Mesenteric fat pad (tissue), 1 donor: ENCODE results near the gene FAIM. TPM values are rescaled to one million over a fixed set of nuclear protein-coding genes. Genes with fewer than 3 reads are reported as not detected.
"Not testable (repeated sequence)": the region's sequence is repeated elsewhere in the genome, so short reads cannot be mapped to it uniquely, and the experiment has no call there.

Experiments
- DNase-seq: peaks from one replicate; pipeline ENCODE4 v3.0.0-alpha.2; 2020; ENCODE audit warnings: low spot score
- total RNA-seq: library from RNA; stranded (reverse); fragmentation: NEBNext Ultra II Directional; extraction: Animal tissue kit (Norgen Biotek cat#: 25700); gene quantifications from one replicate; pipeline ENCODE4 v1.2.1, GENCODE V29; 2021
- donor health status: DM: yes; HTN: yes; CAD: no.

Gene FAIM
- total RNA-seq, 1 donor from 2014 or later = 20.7 TPM

GRCh38 chr3:138600100-138600745 is 8.3 kb upstream of the FAIM start:
- no peak for DNase-seq

- not testable (repeated sequence) for DNase-seq
Observed at GRCh38 chr3:138601661-138602060, 6.9 kb upstream of the FAIM start.

- DNase-seq = not testable (repeated sequence)
Observed at GRCh38 chr3:138604106-138604595, 4.4 kb upstream of the FAIM start.

- no peak for DNase-seq
Observed at GRCh38 chr3:138609898-138610266, 1.3 kb downstream of the FAIM start.

- no peak for DNase-seq
Observed at GRCh38 chr3:138615462-138615861, 6.9 kb downstream of the FAIM start.

- no peak for DNase-seq
Observed at GRCh38 chr3:138620431-138620830, 11.9 kb downstream of the FAIM start.

- no peak for DNase-seq
Observed at GRCh38 chr3:138624518-138624917, 15.9 kb downstream of the FAIM start.

GRCh38 chr3:138625707-138626365 is 17.3 kb downstream of the FAIM start:
- no peak for DNase-seq

- no peak for DNase-seq
Observed at GRCh38 chr3:138629526-138629925, 21.0 kb downstream of the FAIM start.

GRCh38 chr3:138638641-138639040 is 30.1 kb downstream of the FAIM start:
- no peak for DNase-seq

- no peak for DNase-seq
Observed at GRCh38 chr3:138640537-138640936, 32.0 kb downstream of the FAIM start.

- DNase-seq = no peak
Observed at GRCh38 chr3:138642226-138642926, 33.8 kb downstream of the FAIM start.

GRCh38 chr3:138642927-138643253 is 34.3 kb downstream of the FAIM start:
- no peak for DNase-seq

GRCh38 chr3:138646008-138646407 is 37.4 kb downstream of the FAIM start:
- DNase-seq = no peak

GRCh38 chr3:138646513-138646912 is 37.9 kb downstream of the FAIM start:
- no peak for DNase-seq

GRCh38 chr3:138649134-138649533 is 40.6 kb downstream of the FAIM start:
- no peak for DNase-seq

- no peak for DNase-seq
Observed at GRCh38 chr3:138653567-138653966, 45.0 kb downstream of the FAIM start.

GRCh38 chr3:138657508-138657907 is 48.9 kb downstream of the FAIM start:
- no peak for DNase-seq

GRCh38 chr3:138668107-138668506 is 59.5 kb downstream of the FAIM start:
- DNase-seq = no peak

- DNase-seq = no peak
Observed at GRCh38 chr3:138670407-138670806, 61.8 kb downstream of the FAIM start.

GRCh38 chr3:138673641-138674530 is 65.3 kb downstream of the FAIM start:
- DNase-seq = no peak
